WI38 (cell line): ENCODE measurements around the gene ALB.

ENCODE experiments used
- H3K4me3 ChIP-seq: 2 replicates; pipeline ENCODE4 v1.5.1; 2011; ENCODE audit warnings: low read depth, mild to moderate bottlenecking, control low read depth, low read length
- CTCF ChIP-seq: IDR thresholded peaks from 2 replicates; pipeline ENCODE4 v1.5.1; 2012; ENCODE audit warnings: low read depth, mild to moderate bottlenecking, control low read depth, low read length

The ALB gene

DNA sequence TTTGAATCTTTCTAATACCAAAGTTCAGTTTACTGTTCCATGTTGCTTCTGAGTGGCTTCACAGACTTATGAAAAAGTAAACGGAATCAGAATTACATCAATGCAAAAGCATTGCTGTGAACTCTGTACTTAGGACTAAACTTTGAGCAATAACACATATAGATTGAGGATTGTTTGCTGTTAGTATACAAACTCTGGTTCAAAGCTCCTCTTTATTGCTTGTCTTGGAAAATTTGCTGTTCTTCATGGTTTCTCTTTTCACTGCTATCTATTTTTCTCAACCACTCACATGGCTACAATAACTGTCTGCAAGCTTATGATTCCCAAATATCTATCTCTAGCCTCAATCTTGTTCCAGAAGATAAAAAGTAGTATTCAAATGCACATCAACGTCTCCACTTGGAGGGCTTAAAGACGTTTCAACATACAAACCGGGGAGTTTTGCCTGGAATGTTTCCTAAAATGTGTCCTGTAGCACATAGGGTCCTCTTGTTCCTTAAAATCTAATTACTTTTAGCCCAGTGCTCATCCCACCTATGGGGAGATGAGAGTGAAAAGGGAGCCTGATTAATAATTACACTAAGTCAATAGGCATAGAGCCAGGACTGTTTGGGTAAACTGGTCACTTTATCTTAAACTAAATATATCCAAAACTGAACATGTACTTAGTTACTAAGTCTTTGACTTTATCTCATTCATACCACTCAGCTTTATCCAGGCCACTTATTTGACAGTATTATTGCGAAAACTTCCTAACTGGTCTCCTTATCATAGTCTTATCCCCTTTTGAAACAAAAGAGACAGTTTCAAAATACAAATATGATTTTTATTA lies 28.3 kb downstream of the ALB start:
- TF ChIP-seq CTCF: no peak
- H3K4me3 ChIP-seq: no peak overlapping the region

- no peak for TF ChIP-seq CTCF
- H3K4me3 ChIP-seq: no peak overlapping the region
These were observed 29.1 kb downstream of the ALB start for GRCh38 chr4:73433140-73433539.

DNA sequence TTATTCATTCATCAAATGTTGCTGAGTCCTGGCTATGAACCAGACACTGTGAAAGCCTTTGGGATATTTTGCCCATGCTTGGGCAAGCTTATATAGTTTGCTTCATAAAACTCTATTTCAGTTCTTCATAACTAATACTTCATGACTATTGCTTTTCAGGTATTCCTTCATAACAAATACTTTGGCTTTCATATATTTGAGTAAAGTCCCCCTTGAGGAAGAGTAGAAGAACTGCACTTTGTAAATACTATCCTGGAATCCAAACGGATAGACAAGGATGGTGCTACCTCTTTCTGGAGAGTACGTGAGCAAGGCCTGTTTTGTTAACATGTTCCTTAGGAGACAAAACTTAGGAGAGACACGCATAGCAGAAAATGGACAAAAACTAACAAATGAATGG lies 30.2 kb downstream of the ALB start:
- no peak; the same call in 1 of the 2 replicates for TF ChIP-seq CTCF
- H3K4me3 ChIP-seq: no peak overlapping the region

DNA sequence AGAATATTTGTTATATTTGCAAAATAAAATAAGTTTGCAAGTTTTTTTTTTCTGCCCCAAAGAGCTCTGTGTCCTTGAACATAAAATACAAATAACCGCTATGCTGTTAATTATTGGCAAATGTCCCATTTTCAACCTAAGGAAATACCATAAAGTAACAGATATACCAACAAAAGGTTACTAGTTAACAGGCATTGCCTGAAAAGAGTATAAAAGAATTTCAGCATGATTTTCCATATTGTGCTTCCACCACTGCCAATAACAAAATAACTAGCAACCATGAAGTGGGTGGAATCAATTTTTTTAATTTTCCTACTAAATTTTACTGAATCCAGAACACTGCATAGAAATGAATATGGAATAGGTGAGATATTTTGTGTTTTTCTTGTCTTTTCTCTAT lies 31.9 kb downstream of the ALB start, which contains the start of gene AFP:
TSS of gene AFP (plus strand) at position 238 of the 400 bp plus-strand sequence. CDS start at position 280, 42 bp downstream.
- H3K4me3 ChIP-seq: no peak within 1 kb of the TSS

GRCh38 chr4:73436674-73437557 lies 32.8 kb downstream of the ALB start:
- no peak overlapping the region for H3K4me3 ChIP-seq
- TF ChIP-seq CTCF: no peak

More for the DNA sequence above, 31.9 kb downstream of the ALB start, which contains the start of gene AFP:
- TF ChIP-seq CTCF: no peak

DNA sequence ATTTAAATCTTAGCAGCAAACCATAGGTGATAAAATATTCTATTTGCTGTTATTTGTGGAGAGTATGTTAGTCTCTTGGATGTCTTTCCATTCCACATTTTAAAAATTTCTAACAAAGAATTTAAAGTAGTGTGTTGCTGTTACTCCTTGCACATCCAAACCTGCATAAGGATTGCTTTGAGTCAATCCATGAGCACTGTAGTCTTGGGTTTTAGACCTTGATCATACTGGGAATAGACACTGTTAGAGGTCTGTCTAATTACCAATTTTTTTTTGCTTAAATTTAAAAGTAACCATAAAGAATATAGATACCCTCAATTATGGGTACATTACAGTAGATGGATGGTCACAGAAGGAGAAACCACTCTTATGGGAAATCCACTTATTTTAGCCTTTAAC lies 33.5 kb downstream of the ALB start:
- no peak for TF ChIP-seq CTCF
- no peak overlapping the region for H3K4me3 ChIP-seq
